C4-2B (cell line): ENCODE results near the gene THAP3.

Experiments
- CTCF ChIP-seq: fragments of 450-650 bp; conservative IDR thresholded peaks from 2 replicates; pipeline ENCODE4 v1.5.1; 2017; ENCODE audit warnings: mild to moderate bottlenecking
- ZFX ChIP-seq: fragments of 450-650 bp; IDR thresholded peaks from 2 replicates; pipeline ENCODE4 v1.6.1; 2017

GRCh38 chr1:6628971-6629479, 4.4 kb downstream of the THAP3 start:
- TF ChIP-seq CTCF = no peak
- TF ChIP-seq ZFX = no peak
